ENCODE measurements around the gene PTPN3.

Gene PTPN3

DNA sequence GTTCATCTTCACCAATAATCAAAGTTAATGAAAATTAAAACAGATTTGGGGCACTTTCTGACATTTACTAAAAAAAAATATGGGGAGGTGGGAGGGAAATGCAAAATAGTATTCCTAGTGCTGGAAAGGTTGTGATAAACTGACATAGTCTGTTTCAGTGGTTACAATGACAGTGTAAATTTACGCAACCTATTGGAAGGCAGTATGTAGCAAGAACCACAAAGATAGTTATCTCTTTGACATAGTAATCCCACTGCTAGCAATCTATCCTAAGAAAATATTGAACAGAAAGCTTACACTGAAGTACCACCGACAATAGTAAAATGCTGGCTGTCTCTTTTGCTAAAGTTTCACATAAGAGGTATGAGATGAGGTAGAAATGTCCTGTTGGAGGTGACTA lies 162.2 kb downstream of the PTPN3 start:
- no peak for DNase-seq (ENCODE audit: low spot score)

DNA sequence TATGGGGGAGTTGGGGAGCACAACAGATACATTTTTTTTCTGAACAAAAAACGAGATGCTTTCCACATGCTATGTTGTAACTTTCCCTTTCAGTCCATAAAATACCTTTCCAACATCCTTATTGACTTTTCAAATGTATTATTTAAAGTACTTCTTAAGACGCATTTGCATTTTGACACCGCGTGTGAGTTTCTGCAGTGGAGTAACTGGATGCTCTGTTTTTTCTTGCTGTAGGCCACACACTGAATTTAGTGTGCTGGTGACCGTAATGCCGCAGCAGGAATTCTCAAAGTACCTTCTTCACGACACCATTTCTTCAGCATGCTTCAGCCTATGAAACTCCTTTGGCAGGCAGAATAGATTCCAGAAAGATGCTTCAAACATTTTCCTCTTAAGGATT lies 163.0 kb downstream of the PTPN3 start:
- no peak for DNase-seq (ENCODE audit: low spot score)

DNA sequence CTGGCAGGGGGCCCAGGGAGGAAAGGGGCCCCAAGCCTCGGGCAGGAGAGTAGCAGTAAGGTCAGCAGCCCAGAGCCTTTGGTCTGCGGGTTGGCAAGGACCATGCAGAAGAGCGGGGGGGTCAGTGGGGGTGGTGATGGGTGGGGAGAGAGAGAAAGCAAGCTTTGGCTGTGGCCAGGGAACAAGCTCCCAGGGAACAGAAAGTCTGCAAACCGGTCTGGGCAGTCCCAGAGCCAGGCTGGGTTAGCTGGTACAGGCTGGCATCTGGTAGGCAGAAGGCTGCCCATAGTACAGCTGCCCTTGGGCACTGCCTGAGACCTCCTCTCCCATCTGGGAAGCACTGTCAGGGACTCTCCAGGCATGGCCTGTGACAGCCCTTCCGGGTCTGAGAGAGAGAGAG lies 166.8 kb downstream of the PTPN3 start:
- DNase-seq (ENCODE audit: low spot score) = no peak

DNA sequence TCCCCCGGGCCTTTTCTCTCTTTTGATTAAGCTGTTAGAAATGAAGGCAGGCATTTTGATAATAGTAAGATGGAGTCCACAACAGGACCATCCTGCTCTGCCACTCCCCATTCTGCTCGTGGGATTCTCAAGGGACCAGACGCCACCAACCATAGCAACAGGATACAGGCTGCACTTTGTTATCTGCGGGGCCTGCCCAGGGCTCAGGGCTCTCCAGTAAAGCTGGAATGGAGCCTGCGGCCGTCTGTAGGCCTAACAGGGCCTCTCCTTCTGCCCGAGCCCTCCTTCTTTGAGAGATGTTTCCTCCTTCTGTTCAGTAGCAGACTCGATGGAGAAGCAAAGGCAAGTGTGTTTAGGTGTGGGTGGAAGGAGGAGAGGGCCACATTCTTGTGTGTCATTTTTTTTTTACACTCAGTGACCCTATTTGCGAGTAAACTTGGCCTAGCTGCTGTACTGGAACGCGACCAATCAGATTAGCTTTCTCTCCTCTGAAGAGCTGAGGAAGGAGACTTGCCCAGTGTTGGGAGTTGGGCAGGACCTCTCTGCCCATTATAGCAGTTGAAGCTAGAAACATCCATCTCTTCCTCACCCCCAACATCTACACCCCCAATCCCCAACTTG lies 168.4 kb downstream of the PTPN3 start:
- no peak for DNase-seq (ENCODE audit: low spot score)

DNA sequence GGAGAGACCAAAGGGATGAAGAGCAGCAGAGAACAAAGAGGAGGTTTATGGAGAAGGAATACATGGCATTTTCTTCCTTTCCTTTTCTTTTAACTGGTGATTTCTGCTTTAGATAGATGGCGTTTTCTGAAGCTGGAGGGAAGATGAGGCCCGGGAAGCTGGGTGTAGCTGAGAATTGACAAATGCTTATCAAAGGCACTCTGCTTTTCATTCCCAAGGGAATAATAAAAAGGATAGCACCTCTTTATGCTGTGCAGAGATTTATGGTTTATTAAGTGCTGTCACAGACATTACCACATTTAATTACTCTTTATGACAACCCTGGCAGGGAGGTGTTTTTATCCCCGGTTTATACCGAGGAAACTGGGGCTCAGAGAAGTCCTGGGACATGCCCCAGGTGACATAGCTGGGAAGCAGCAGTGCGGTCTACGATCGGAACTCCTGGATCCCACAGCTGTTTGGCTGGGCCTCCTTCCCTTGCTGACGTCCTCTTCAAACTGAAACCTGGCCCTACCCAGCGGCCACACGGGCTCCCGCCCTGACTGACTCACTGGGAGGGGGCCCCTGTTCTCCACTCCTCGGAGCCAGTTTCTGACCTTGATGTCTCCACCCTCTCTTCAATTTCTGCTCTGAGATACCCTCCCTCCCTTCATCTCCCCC lies 169.0 kb downstream of the PTPN3 start:
- DNase-seq (ENCODE audit: low spot score) = no peak

All from HuH-7.5 (cell line).